Activated T-cell treated with anti-CD3 and anti-CD28 coated beads for 4 hours (primary cell): ENCODE results near the gene SPATS2.

Source experiments
- DNase-seq: peaks from one replicate; pipeline ENCODE4 v3.0.0-alpha.2; 2020

The SPATS2 gene

DNA sequence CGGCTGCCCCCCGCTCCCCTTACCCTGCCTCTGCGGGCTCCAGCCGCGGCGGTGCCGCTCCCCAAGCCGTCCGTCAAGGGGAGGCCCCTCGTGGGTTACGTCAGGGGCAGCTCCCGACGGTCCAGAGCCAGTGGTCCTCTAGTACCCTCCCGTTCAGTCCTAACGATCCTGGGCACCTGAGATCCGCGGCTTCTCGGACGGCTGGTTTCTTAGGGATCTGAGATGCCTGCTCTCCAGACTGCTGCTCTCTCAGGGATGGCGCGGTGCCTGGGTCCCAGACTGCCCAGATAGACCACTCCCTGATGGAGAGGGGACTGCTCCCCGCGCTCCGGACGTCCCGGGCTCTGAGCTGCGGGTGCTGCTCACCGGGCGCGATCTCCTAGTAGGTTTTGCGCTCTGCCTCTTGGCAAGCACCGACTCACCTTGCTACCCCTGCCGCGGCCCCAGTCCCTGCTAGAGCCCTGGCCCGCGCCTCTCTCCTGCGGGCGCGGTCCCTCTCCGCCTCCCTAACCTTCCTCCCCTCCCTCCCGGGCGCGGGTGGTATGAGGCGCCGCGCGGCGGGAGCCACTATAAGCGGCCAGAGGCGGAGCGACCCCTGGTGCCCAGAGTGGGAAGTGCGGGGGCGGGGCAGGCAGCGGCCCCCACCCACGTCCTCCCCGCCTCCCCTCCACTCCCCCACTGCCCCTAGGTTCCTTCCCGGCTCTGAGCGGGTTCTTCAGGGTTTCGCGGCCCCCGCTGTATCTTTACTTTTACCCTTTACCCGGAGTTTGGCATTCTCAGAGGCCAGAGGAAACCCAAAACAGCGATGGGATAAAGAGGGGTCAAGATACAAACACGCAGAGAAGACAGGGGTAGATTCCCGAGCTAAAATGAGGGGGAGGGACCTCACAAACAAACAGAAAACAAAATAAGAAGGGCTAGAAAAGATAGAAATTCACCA is 30.3 kb upstream of the SPATS2 start, which contains the start of gene C1QL4:
TSS of gene C1QL4 (minus strand) at position 544 of the 940 bp plus-strand sequence. CDS start 711 bp downstream, outside the sequence.
- DNase-seq: peak; percentile 88

GRCh38 chr12:49338830-49339463 is 28.3 kb upstream of the SPATS2 start:
- DNase-seq: no peak

DNA sequence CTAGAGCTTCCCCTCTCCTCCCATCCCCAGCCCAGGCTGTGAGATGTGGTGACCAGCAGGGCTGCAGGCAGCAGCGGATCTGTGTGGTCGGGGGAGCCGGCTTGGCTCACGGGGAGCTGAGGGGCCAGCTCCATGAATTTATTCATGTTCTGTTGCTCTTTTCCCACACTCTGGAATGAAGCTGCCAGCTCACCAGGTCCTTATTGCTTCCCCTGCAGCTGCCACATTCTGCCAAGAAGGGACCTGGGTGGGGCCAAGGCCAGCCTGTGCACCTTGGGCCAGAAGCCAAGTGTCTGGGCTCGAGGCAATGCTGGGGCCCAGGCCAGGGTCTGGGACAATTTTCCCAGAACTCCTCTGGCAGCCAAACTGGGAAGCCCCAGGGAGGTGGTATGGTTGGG is 27.8 kb upstream of the SPATS2 start:
- no peak for DNase-seq

GRCh38 chr12:49340095-49340870 is 27.0 kb upstream of the SPATS2 start:
- DNase-seq: no peak

GRCh38 chr12:49340971-49341776 is 26.1 kb upstream of the SPATS2 start:
- DNase-seq: no peak

DNA sequence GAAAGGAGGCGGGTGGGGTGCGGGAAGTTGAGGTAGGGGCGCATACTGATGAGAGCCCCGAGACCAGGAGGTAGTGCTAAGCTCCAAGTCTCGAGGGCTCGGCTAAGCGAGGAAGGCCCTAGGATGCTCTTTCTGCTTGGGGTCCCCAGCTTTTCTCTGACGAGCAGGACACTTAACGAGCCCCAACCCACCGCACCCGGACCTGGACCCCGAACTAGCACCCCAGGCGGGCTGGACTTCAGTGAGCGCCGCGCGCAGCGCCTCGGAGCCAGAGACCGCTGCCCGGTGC is 25.5 kb upstream of the SPATS2 start:
- DNase-seq: no peak

GRCh38 chr12:49342066-49342913 is 25.0 kb upstream of the SPATS2 start:
- DNase-seq: peak; percentile 55

DNA sequence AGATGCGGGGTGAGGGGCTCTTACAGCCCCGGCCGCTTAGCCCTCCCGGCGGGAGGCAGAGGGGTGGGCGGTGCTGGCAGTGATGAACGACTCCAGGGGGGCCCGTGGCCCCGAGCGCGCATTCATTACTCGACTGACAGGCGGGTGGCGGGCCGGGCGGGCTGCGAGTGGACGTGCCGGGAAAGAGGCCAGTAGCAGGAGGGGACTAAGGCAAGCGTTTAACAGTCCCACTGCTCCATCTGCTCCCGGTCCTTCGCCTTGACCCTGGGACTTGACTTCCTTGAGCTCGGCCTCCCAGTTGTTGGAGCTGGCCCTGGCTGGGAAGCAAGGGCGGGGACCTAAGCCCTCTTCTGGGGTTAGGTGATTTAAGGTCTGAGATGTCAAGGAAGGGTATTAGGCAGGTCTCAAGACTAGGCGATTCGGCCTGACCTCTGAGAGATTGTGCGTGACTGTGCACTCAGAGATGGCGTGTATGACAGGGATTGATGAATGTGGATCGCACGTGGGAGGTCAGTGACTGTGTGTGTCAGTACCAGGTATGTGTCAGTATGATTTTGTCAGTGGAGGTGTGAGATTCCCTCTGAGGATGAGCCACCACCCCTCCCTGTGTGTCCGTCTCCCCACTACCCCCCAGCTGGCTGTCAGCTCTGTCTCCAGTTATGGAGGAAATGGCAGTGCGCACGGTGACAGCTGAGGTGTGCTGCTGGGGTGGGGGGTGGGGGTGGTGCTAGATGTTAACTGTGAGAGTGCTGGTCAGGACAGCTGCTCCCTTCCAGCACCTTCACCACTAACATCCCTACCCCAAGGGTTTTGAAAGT is 24.1 kb upstream of the SPATS2 start:
- DNase-seq: peak; percentile 51

DNA sequence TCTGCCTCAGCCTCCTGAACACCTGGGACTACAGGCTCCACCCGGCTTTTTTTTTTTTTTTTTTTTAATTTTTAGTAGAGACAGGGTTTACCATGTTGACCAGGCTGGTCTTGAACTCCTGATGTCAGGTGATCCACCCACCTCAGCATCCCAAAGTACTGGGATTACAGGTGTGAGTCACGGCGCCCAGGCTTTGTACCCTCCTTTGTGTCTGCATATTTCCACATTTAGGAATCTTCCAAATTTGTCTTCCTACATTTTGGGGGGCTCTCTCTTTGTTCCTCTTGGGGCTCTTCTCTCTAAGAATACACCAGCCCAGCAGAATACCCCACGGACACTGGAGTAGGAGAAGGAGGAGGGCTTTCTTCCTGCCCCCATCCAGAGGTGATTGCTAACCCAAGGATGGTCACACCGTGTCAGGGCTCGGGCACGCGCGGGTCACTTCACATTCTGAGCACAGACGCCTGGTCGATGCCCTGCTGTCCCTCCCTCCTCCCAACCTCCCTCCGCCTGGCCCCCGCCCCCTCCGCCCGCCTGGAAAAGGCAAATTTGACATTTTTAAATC is 22.7 kb upstream of the SPATS2 start:
- DNase-seq: no peak

DNA sequence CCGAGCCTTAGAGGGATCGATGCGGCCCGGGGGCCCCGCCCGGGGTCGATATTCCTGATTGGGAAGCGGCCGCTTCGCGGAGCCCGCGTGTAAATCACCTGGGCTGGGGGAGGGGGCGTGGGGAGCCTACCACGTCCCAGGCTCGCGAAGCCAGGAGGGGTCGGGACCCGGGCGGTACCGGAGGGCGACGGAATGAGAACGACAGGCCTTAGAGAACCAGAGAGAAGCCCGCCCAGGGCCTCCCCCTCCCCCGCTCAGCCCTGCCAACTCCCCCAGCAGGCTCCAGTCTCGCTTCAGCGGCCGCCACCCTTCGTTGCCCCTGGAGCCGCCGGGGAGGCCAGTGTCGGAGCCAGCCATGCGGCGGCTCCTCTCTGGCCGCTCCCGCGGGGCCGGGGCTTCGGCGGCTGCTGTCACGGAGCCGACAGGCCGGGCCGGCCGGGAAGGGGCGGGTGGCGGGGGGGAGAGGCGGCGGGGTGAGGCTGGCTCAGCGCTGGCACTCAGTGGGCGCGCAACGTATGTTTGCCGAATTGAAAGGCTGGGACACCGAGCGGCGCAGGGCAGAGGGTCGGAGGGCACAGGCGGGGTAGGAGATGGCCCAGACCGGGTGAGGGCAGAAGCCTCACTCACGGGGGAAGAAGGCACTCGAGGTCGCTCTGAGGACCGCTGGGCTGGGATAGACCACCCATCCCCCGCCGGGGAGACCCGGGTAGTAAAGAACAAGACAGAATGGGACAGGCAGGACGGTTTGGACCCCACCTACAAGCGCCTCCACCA is 22.0 kb upstream of the SPATS2 start:
- no peak for DNase-seq

DNA sequence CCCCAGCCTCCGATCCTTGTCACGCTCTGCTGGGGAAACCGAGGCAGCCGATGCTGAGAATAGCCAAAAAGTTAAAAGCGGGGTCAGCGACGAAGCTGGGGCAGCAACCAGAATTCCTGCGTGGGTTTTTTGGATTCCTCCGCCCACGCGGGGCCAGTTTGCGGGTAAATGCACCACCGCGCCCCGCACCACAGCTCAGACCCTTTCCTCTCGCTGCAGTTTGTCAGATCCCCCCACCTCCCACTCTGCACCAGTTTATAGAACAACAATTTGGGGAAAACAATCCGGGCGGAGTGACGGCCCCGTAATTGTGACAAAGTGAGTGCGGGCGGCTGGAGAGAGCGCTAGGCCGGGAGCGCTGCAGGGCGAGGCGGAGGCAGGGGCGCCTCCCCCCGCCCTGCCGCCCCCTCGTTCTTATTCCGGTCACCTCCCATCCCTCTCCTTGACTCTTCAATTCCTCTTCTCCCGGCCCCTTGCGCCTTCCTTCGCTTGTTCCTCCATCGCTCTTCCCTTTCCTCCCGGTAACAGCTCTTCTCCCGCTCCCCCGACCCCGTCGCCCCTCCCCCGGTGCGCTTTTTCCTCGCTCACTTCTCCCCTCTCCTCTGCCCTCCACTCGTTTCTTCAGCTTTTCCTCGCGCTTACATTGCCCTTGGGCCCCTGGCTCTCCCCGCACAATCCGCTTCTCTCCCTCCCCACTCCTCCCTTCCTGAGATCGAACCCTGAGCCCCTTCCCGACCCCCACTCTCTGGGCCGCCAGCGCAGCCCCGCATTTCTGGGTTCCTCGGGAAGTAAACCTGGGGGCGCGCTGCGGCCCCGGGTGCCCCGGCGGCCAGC is 21.2 kb upstream of the SPATS2 start:
- no peak for DNase-seq

GRCh38 chr12:49346659-49347310 is 20.5 kb upstream of the SPATS2 start, which contains the start of gene DNAJC22:
Gene DNAJC22, plus strand, starts transcription at chr12:49346888. Its CDS starts 1,985 bp downstream, at chr12:49348873.
- no peak for DNase-seq

- peak; percentile 71 for DNase-seq
Measured at GRCh38 chr12:49347311-49348193, 19.7 kb upstream of the SPATS2 start.

GRCh38 chr12:49348781-49349180 is 18.5 kb upstream of the SPATS2 start:
- DNase-seq: no peak

DNA sequence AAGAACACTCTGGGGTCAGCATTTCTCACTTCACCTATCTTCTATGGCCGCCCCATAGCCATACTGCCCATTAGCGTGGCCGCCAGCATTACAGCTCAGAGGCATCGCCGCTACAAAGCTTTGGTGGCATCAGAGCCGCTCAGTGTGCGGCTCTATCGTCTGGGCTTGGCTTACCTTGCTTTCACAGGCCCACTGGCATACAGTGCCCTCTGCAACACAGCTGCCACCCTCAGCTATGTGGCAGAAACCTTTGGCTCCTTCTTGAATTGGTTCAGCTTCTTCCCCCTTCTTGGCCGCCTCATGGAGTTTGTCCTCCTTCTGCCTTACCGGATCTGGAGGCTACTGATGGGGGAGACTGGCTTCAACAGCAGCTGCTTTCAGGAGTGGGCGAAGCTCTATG is 18.0 kb upstream of the SPATS2 start:
- DNase-seq: no peak

GRCh38 chr12:49352351-49352750 is 14.9 kb upstream of the SPATS2 start:
- no peak for DNase-seq

DNA sequence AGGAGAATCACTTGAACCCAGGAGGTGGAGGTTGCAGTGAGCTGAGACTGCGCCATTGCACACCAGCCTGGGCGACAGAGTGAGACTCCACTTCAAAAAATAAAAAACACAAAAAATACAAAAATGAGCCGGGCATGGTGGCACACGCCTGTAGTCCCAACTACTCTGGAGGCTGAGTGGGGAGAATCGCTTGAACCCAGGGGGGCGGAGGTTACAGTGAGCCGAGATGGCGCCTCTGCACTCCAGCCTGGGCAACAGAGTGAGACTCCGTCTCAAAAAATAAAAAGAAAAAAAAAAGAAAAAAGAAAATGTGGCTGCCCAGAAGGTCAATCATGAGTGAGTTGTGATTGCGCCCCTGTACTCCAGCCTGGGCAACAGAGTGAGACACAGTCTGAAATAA is 11.3 kb upstream of the SPATS2 start:
- no peak for DNase-seq
